ENCODE data around the gene GPR87.

GPR87 gene

GRCh38 chr3:151282921-151283320 is 33.7 kb downstream of the GPR87 start:
- Histone ChIP-seq H3K36me3 (ENCODE audit: control insufficient read depth, insufficient read depth, low read length) (no peaks in the 10 kb centered on the region), H3K4ac (ENCODE audit: low read depth, low read length) (no peak overlapping the region), H3K27ac (ENCODE audit: low read depth, low read length) (no peak overlapping the region), H3K79me2 (ENCODE audit: control insufficient read depth, insufficient read depth, low read length) (no peaks in the 10 kb centered on the region), H4K5ac (ENCODE audit: low read length) (no peak overlapping the region), H3K27me3 (ENCODE audit: insufficient read depth, low read length, poor library complexity) (no peaks in the 10 kb centered on the region), H3K23ac (ENCODE audit: low read length) (no peak overlapping the region), H2AK5ac (ENCODE audit: low read length) (no peak overlapping the region), H2BK120ac (ENCODE audit: low read depth, low read length) (no peak overlapping the region), H3K56ac (ENCODE audit: low read length) (no peak overlapping the region), H3K9ac (ENCODE audit: low read length) (no peak overlapping the region), H4K8ac (ENCODE audit: low read depth, low read length) (no peak overlapping the region), H3K4me3 (ENCODE audit: low read length) (no peak overlapping the region), H2BK5ac (ENCODE audit: low read length) (no peak overlapping the region), H3K18ac (ENCODE audit: low read length) (no peak overlapping the region), H3K4me1 (ENCODE audit: control insufficient read depth, low read depth, low read length) (no peaks in the 10 kb centered on the region), H3K4me2 (ENCODE audit: low read length) (no peak overlapping the region), H2BK15ac (replicated peaks; ENCODE audit: low read depth) (no peak overlapping the region), H3K79me1 (ENCODE audit: low read length) (no peaks in the 10 kb centered on the region)
- no CpG with 5 or more reads among the region's 1 CpG for whole genome bisulfite sequencing (ENCODE audit: extremely low coverage, insufficient coverage, low lambda C conversion rate)
- DNase-seq: peak; percentile 45

GRCh38 chr3:151281671-151282324 is 34.8 kb downstream of the GPR87 start:
- Histone ChIP-seq H2BK5ac (ENCODE audit: low read length) (no peak overlapping the region), H2AK5ac (ENCODE audit: low read length) (no peak overlapping the region), H4K8ac (ENCODE audit: low read depth, low read length) (no peak overlapping the region), H3K23ac (ENCODE audit: low read length) (no peak overlapping the region), H3K9ac (ENCODE audit: low read length) (no peak overlapping the region), H3K79me1 (ENCODE audit: low read length) (no peaks in the 10 kb centered on the region), H3K27ac (ENCODE audit: low read depth, low read length) (no peak overlapping the region), H3K4me2 (ENCODE audit: low read length) (no peak overlapping the region), H3K36me3 (ENCODE audit: control insufficient read depth, insufficient read depth, low read length) (no peaks in the 10 kb centered on the region), H3K18ac (ENCODE audit: low read length) (no peak overlapping the region), H3K4ac (ENCODE audit: low read depth, low read length) (no peak overlapping the region), H3K79me2 (ENCODE audit: control insufficient read depth, insufficient read depth, low read length) (no peaks in the 10 kb centered on the region), H2BK15ac (replicated peaks; ENCODE audit: low read depth) (no peak overlapping the region), H3K4me3 (ENCODE audit: low read length) (no peak overlapping the region), H3K56ac (ENCODE audit: low read length) (no peak overlapping the region), H3K27me3 (ENCODE audit: insufficient read depth, low read length, poor library complexity) (no peaks in the 10 kb centered on the region), H2BK120ac (ENCODE audit: low read depth, low read length) (no peak overlapping the region), H4K5ac (ENCODE audit: low read length) (no peak overlapping the region), H3K4me1 (ENCODE audit: control insufficient read depth, low read depth, low read length) (no peaks in the 10 kb centered on the region)
- DNase-seq: no peak
- WGBS (ENCODE audit: extremely low coverage, insufficient coverage, low lambda C conversion rate): no CpG with 5 or more reads among the region's 9 CpGs

- H3K56ac ChIP-seq (ENCODE audit: low read length): no peak within 1 kb of the TSS
- H3K4me3 ChIP-seq (ENCODE audit: low read length): no peak within 1 kb of the TSS
- H2BK120ac ChIP-seq (ENCODE audit: low read depth, low read length): no peak within 1 kb of the TSS
- no CpG with 5 or more reads among the region's 4 CpGs for WGBS (ENCODE audit: extremely low coverage, insufficient coverage, low lambda C conversion rate)
- H3K27me3 ChIP-seq (ENCODE audit: insufficient read depth, low read length, poor library complexity): no peaks in the 10 kb centered on the region
- H3K4me1 ChIP-seq (ENCODE audit: control insufficient read depth, low read depth, low read length): peaks cover 9% of the 10 kb centered on the region
- H3K18ac ChIP-seq (ENCODE audit: low read length): no peak within 1 kb of the TSS
- no peak within 1 kb of the TSS for H3K27ac ChIP-seq (ENCODE audit: low read depth, low read length)
- no peaks in the 10 kb centered on the region for H3K36me3 ChIP-seq (ENCODE audit: control insufficient read depth, insufficient read depth, low read length)
- no peak within 1 kb of the TSS for H3K4ac ChIP-seq (ENCODE audit: low read depth, low read length)
- no peak within 1 kb of the TSS for H3K4me2 ChIP-seq (ENCODE audit: low read length)
- no peaks in the 10 kb centered on the region for H3K79me1 ChIP-seq (ENCODE audit: low read length)
- no peak within 1 kb of the TSS for H3K23ac ChIP-seq (ENCODE audit: low read length)
- H4K8ac ChIP-seq (ENCODE audit: low read depth, low read length): no peak within 1 kb of the TSS
- no peak within 1 kb of the TSS for H3K9ac ChIP-seq (ENCODE audit: low read length)
- DNase-seq: no peak
- H2AK5ac ChIP-seq (ENCODE audit: low read length): no peak within 1 kb of the TSS
- H2BK15ac ChIP-seq (replicated peaks; ENCODE audit: low read depth): no peak within 1 kb of the TSS
- no peak within 1 kb of the TSS for H2BK5ac ChIP-seq (ENCODE audit: low read length)
- H3K79me2 ChIP-seq (ENCODE audit: control insufficient read depth, insufficient read depth, low read length): no peaks in the 10 kb centered on the region
- no peak within 1 kb of the TSS for H4K5ac ChIP-seq (ENCODE audit: low read length)
Measured at GRCh38 chr3:151278230-151278629, 38.4 kb downstream of the GPR87 start, which contains the start of gene P2RY14. P2RY14 (minus strand) TSS chr3:151278542; CDS start chr3:151214316, 64,226 bp downstream.

- Histone ChIP-seq H3K79me2 (ENCODE audit: control insufficient read depth, insufficient read depth, low read length) (no peaks in the 10 kb centered on the region), H3K4me1 (ENCODE audit: control insufficient read depth, low read depth, low read length) (peaks cover 9% of the 10 kb centered on the region), H3K9ac (ENCODE audit: low read length) (no peak overlapping the region), H2BK15ac (replicated peaks; ENCODE audit: low read depth) (no peak overlapping the region), H3K56ac (ENCODE audit: low read length) (no peak overlapping the region), H3K27ac (ENCODE audit: low read depth, low read length) (no peak overlapping the region), H3K4me2 (ENCODE audit: low read length) (no peak overlapping the region), H3K79me1 (ENCODE audit: low read length) (no peaks in the 10 kb centered on the region), H3K27me3 (ENCODE audit: insufficient read depth, low read length, poor library complexity) (no peaks in the 10 kb centered on the region), H2BK120ac (ENCODE audit: low read depth, low read length) (no peak overlapping the region), H2AK5ac (ENCODE audit: low read length) (no peak overlapping the region), H3K4me3 (ENCODE audit: low read length) (no peak overlapping the region), H4K8ac (ENCODE audit: low read depth, low read length) (no peak overlapping the region), H3K23ac (ENCODE audit: low read length) (no peak overlapping the region), H3K36me3 (ENCODE audit: control insufficient read depth, insufficient read depth, low read length) (no peaks in the 10 kb centered on the region), H4K5ac (ENCODE audit: low read length) (no peak overlapping the region), H3K18ac (ENCODE audit: low read length) (peak overlapping the region; percentile 77), H3K4ac (ENCODE audit: low read depth, low read length) (no peak overlapping the region), H2BK5ac (ENCODE audit: low read length) (no peak overlapping the region)
- WGBS (ENCODE audit: extremely low coverage, insufficient coverage, low lambda C conversion rate): no CpG with 5 or more reads among the region's 6 CpGs
- no peak for DNase-seq
Measured at GRCh38 chr3:151276687-151277042, 40.0 kb downstream of the GPR87 start.

DNA sequence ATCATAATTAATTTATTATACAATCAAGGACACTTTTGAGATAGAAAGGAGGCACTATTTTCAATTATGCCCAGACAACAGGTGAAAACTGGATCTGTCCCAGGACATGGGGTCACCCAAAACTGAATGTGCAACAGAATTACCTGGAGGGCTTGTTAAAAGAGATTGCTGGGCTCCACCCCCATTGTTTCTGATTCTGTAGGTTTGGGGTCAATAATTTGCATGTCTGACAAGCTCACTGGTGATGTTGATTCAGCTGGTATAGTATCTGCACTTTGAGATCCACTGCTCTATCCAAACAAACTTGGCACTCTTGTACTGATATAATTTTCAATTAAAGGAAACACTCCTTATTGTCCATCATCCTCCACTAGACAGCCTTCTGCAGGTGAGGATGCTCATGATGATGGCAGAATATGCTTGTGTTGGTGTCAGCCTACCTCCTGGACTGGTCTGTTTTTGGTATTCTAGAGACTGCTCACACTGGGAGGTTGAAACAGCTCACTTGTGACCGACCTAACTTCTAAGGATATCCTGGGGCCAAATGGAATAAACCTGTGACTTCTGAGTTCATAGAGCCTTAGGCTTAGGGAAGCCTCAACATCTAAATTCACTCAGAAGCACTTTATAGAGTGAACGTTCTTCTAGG is 40.5 kb downstream of the GPR87 start:
- DNase-seq: peak; percentile 77
- peak overlapping the region; percentile 77 for H3K18ac ChIP-seq (ENCODE audit: low read length)
- WGBS (ENCODE audit: extremely low coverage, insufficient coverage, low lambda C conversion rate): no CpG with 5 or more reads among the region's 2 CpGs

More for the DNA sequence above, 40.5 kb downstream of the GPR87 start:
- Histone ChIP-seq H3K27ac (ENCODE audit: low read depth, low read length) (no peak overlapping the region), H3K4ac (ENCODE audit: low read depth, low read length) (no peak overlapping the region), H2BK120ac (ENCODE audit: low read depth, low read length) (no peak overlapping the region), H2BK15ac (replicated peaks; ENCODE audit: low read depth) (no peak overlapping the region), H3K9ac (ENCODE audit: low read length) (no peak overlapping the region), H3K4me1 (ENCODE audit: control insufficient read depth, low read depth, low read length) (peaks cover 9% of the 10 kb centered on the region), H3K36me3 (ENCODE audit: control insufficient read depth, insufficient read depth, low read length) (no peaks in the 10 kb centered on the region), H4K5ac (ENCODE audit: low read length) (no peak overlapping the region), H3K4me3 (ENCODE audit: low read length) (no peak overlapping the region), H3K27me3 (ENCODE audit: insufficient read depth, low read length, poor library complexity) (no peaks in the 10 kb centered on the region), H3K79me1 (ENCODE audit: low read length) (no peaks in the 10 kb centered on the region), H3K79me2 (ENCODE audit: control insufficient read depth, insufficient read depth, low read length) (no peaks in the 10 kb centered on the region), H4K8ac (ENCODE audit: low read depth, low read length) (no peak overlapping the region), H2BK5ac (ENCODE audit: low read length) (no peak overlapping the region), H2AK5ac (ENCODE audit: low read length) (no peak overlapping the region), H3K56ac (ENCODE audit: low read length) (no peak overlapping the region), H3K23ac (ENCODE audit: low read length) (no peak overlapping the region), H3K4me2 (ENCODE audit: low read length) (no peak overlapping the region)

All from mesendoderm (in vitro differentiated cells).